ENCODE measurements around the gene ALOX15B.
A peak's percentile ranks its signal among the peaks of the same experiment; 100 is the strongest.

The ALOX15B gene

GRCh38 chr17:8041249-8041928, 2.5 kb downstream of the ALOX15B start:
- peak; percentile 59 for TF ChIP-seq CTCF (IDR thresholded peaks at IDR 0.05; ENCODE audit: borderline replicate concordance, extremely low read depth, low read length, poor library complexity, severe bottlenecking)
- no peak for TF ChIP-seq EZH2 (IDR thresholded peaks at IDR 0.05; ENCODE audit: borderline replicate concordance, low read depth, low read length, severe bottlenecking)
- no peak overlapping the region for H3K4me3 ChIP-seq (ENCODE audit: low read depth in 1 of 2, low read length in 2 of 2)
- no peaks in the 10 kb centered on the region for H3K4me1 ChIP-seq (ENCODE audit: insufficient read depth, low read length)
- no peak overlapping the region for H3K4me2 ChIP-seq (ENCODE audit: insufficient read depth, low read length)
- H3K9ac ChIP-seq (ENCODE audit: low read depth, low read length): no peak overlapping the region
- no peaks in the 10 kb centered on the region for H3K79me2 ChIP-seq (ENCODE audit: insufficient read depth, low read length)
- H3K27me3 ChIP-seq (ENCODE audit: insufficient read depth, low read length, poor library complexity): peaks cover 15% of the 10 kb centered on the region
- 0 out of 3 replicates have a peak, but pooled peaks have one; percentile 31 for ATAC-seq (ENCODE audit: insufficient read depth, low read depth)
- no peaks in the 10 kb centered on the region for H4K20me1 ChIP-seq (ENCODE audit: insufficient read depth, low read length)
- H3K27ac ChIP-seq (ENCODE audit: low read length): no peak overlapping the region
- H3K36me3 ChIP-seq (ENCODE audit: insufficient read depth, low read length): no peaks in the 10 kb centered on the region
- DNase-seq: peak; percentile 40
- H2AFZ ChIP-seq (ENCODE audit: low read depth, low read length): no peak overlapping the region
- no peaks in the 10 kb centered on the region for H3K9me3 ChIP-seq (ENCODE audit: insufficient read depth, low read length, severe bottlenecking)

- Histone ChIP-seq H3K27me3 (ENCODE audit: insufficient read depth, low read length, poor library complexity) (peaks cover 19% of the 10 kb centered on the region), H3K36me3 (ENCODE audit: insufficient read depth, low read length) (no peaks in the 10 kb centered on the region), H3K79me2 (ENCODE audit: insufficient read depth, low read length) (no peaks in the 10 kb centered on the region), H2AFZ (ENCODE audit: low read depth, low read length) (no peak overlapping the region), H3K4me3 (ENCODE audit: low read depth in 1 of 2, low read length in 2 of 2) (no peak overlapping the region), H3K27ac (ENCODE audit: low read length) (no peak overlapping the region), H3K9me3 (ENCODE audit: insufficient read depth, low read length, severe bottlenecking) (no peaks in the 10 kb centered on the region), H3K4me1 (ENCODE audit: insufficient read depth, low read length) (no peaks in the 10 kb centered on the region), H3K4me2 (ENCODE audit: insufficient read depth, low read length) (no peak overlapping the region), H4K20me1 (ENCODE audit: insufficient read depth, low read length) (no peaks in the 10 kb centered on the region), H3K9ac (ENCODE audit: low read depth, low read length) (no peak overlapping the region)
- TF ChIP-seq CTCF (IDR thresholded peaks at IDR 0.05; ENCODE audit: borderline replicate concordance, extremely low read depth, low read length, poor library complexity, severe bottlenecking) (no peak), EZH2 (IDR thresholded peaks at IDR 0.05; ENCODE audit: borderline replicate concordance, low read depth, low read length, severe bottlenecking) (no peak)
- ATAC-seq (ENCODE audit: insufficient read depth, low read depth) (no peak), DNase-seq (no peak)
Measured at GRCh38 chr17:8041979-8042378, 3.1 kb downstream of the ALOX15B start.

- no peak for ATAC-seq (ENCODE audit: insufficient read depth, low read depth)
- Histone ChIP-seq H3K79me2 (ENCODE audit: insufficient read depth, low read length) (no peaks in the 10 kb centered on the region), H2AFZ (ENCODE audit: low read depth, low read length) (no peak overlapping the region), H3K4me3 (ENCODE audit: low read depth in 1 of 2, low read length in 2 of 2) (no peak overlapping the region), H3K4me1 (ENCODE audit: insufficient read depth, low read length) (no peaks in the 10 kb centered on the region), H3K27me3 (ENCODE audit: insufficient read depth, low read length, poor library complexity) (peaks cover 19% of the 10 kb centered on the region), H4K20me1 (ENCODE audit: insufficient read depth, low read length) (no peaks in the 10 kb centered on the region), H3K9me3 (ENCODE audit: insufficient read depth, low read length, severe bottlenecking) (no peaks in the 10 kb centered on the region), H3K36me3 (ENCODE audit: insufficient read depth, low read length) (no peaks in the 10 kb centered on the region), H3K4me2 (ENCODE audit: insufficient read depth, low read length) (no peak overlapping the region), H3K9ac (ENCODE audit: low read depth, low read length) (no peak overlapping the region), H3K27ac (ENCODE audit: low read length) (no peak overlapping the region)
- TF ChIP-seq CTCF (IDR thresholded peaks at IDR 0.05; ENCODE audit: borderline replicate concordance, extremely low read depth, low read length, poor library complexity, severe bottlenecking): no peak
- no peak for TF ChIP-seq EZH2 (IDR thresholded peaks at IDR 0.05; ENCODE audit: borderline replicate concordance, low read depth, low read length, severe bottlenecking)
- DNase-seq: no peak
Measured at GRCh38 chr17:8044819-8045810, 6.3 kb downstream of the ALOX15B start.

Measured in DND-41 (cell line).